Ramos (cell line): ENCODE data around the gene VAPA.

ENCODE experiments used
- in situ Hi-C: fragments of 300-500 bp; cut with MboI; formaldehyde crosslinking; loops from one replicate; pipeline ENCODE4 v1.14.3; 2022; ENCODE audit warnings: low sequenced_read_pairs; ENCODE audit not compliant: unreplicated experiment

The VAPA gene

GRCh38 chr18:9965711-9966624 is 52.2 kb downstream of the VAPA start:
- in situ Hi-C loops: loop anchor here (25.0 kb wide), 1 partner anchor 1596 kb away; no protein-coding TSS in a partner anchor

GRCh38 chr18:9968081-9968848 is 54.4 kb downstream of the VAPA start:
- in situ Hi-C loops: loop anchor here (25.0 kb wide), 1 partner anchor 1594 kb away; no protein-coding TSS in a partner anchor

GRCh38 chr18:9969247-9969646 is 55.4 kb downstream of the VAPA start:
- in situ Hi-C loops: loop anchor here (25.0 kb wide), 1 partner anchor 1593 kb away; no protein-coding TSS in a partner anchor

GRCh38 chr18:9971313-9971920 is 57.6 kb downstream of the VAPA start:
- in situ Hi-C loops: loop anchor here (10.0 to 25.0 kb wide), 2 partner anchors 543 to 1591 kb away; no protein-coding TSS in a partner anchor

- in situ Hi-C loops: loop anchor here (10.0 to 25.0 kb wide), 2 partner anchors 541 to 1589 kb away; no protein-coding TSS in a partner anchor
Measured at GRCh38 chr18:9973470-9973869, 59.7 kb downstream of the VAPA start.

GRCh38 chr18:9974279-9974915 is 60.6 kb downstream of the VAPA start:
- in situ Hi-C loops: loop anchor here (10.0 to 25.0 kb wide), 2 partner anchors 540 to 1588 kb away; no protein-coding TSS in a partner anchor

GRCh38 chr18:9975658-9976057 is 61.8 kb downstream of the VAPA start:
- in situ Hi-C loops: loop anchor here (10.0 kb wide), 1 partner anchor 539 kb away; no protein-coding TSS in a partner anchor

- in situ Hi-C loops: no loop called here
Measured at GRCh38 chr18:9982711-9983110, 68.9 kb downstream of the VAPA start.

GRCh38 chr18:9984080-9984479 is 70.3 kb downstream of the VAPA start:
- in situ Hi-C loops: no loop called here

- in situ Hi-C loops: no loop called here
Measured at GRCh38 chr18:9985641-9986040, 71.8 kb downstream of the VAPA start.

- in situ Hi-C loops: no loop called here
Measured at GRCh38 chr18:9986156-9986930, 72.5 kb downstream of the VAPA start.

- in situ Hi-C loops: no loop called here
Measured at GRCh38 chr18:9987345-9987744, 73.5 kb downstream of the VAPA start.

GRCh38 chr18:9987931-9988330 is 74.1 kb downstream of the VAPA start:
- in situ Hi-C loops: no loop called here

GRCh38 chr18:9988665-9989064 is 74.8 kb downstream of the VAPA start:
- in situ Hi-C loops: no loop called here

- in situ Hi-C loops: no loop called here
Measured at GRCh38 chr18:9989481-9989880, 75.7 kb downstream of the VAPA start.

GRCh38 chr18:9991011-9992000 is 77.5 kb downstream of the VAPA start:
- in situ Hi-C loops: no loop called here

- in situ Hi-C loops: no loop called here
Measured at GRCh38 chr18:9992300-9992972, 78.6 kb downstream of the VAPA start.
